PFSK-1 (cell line): ENCODE results near the gene FARS2.

Source experiments
- POLR2AphosphoS5 ChIP-seq: IDR thresholded peaks from 2 replicates; pipeline ENCODE4 v1.6.1; 2012; ENCODE audit warnings: low read depth, mild to moderate bottlenecking, control low read depth, low read length, moderate library complexity
- SIN3A ChIP-seq: IDR thresholded peaks from 2 replicates; pipeline ENCODE4 v1.6.1; 2012; ENCODE audit warnings: mild to moderate bottlenecking, low read length, moderate library complexity, borderline replicate concordance; ENCODE audit not compliant: insufficient read depth
- TAF1 ChIP-seq: IDR thresholded peaks from 2 replicates; pipeline ENCODE4 v1.6.1; 2012; ENCODE audit warnings: low read length, control low read depth, borderline replicate concordance; ENCODE audit not compliant: insufficient read depth

GRCh38 chr6:5662797-5663196 is 401.5 kb downstream of the FARS2 start:
- TF ChIP-seq POLR2AphosphoS5 (no peak), TAF1 (no peak), SIN3A (no peak)
